ENCODE measurements around the gene PTGIS. TPM values are rescaled to one million over a fixed set of nuclear protein-coding genes. Genes with fewer than 3 reads are reported as not detected.
"Not testable (repeated sequence)": the region's sequence is repeated elsewhere in the genome, so short reads cannot be mapped to it uniquely, and the experiment has no call there.

PTGIS gene
- total and polyA plus RNA-seq, 2 of the 4 experiments (the other 2 are of a cell fraction) = 1.6 to 2.6 TPM

DNA sequence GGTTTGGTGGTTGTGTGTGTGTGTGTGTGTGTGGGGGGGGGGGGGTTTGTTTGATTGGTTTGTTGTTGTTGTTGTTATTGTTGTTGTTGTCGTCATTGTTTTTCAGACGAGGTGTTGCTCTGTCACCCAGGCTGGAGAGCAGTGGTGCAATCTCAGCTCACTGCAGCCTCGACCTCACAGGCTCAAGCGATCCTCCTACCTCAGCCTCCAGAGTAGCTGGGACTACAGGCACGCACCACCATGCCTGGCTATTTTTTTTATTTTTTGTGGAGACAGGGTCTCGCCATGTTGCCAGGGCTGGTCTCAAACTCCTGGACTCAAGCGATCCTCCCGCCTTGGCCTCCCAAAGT, 47.1 kb upstream of the PTGIS start:
- H3K27me3 ChIP-seq (ENCODE audit: control insufficient read depth, insufficient read depth, low read length); H4K8ac ChIP-seq (ENCODE audit: low read depth in 2 of 2, low read length in 2 of 2); H2BK20ac ChIP-seq (ENCODE audit: low read depth, low read length); H2AFZ ChIP-seq (replicated peaks; ENCODE audit: low read length, poor library complexity); H2BK120ac ChIP-seq (ENCODE audit: low read depth, low read length); H3K9ac ChIP-seq (ENCODE audit: low read depth, low read length); H2BK15ac ChIP-seq (ENCODE audit: low read depth, low read length); DNase-seq; H3K18ac ChIP-seq (ENCODE audit: low read depth, low read length); H3K79me1 ChIP-seq (ENCODE audit: low read depth in 1 of 2, low read length in 2 of 2); H4K5ac ChIP-seq (ENCODE audit: low read depth, low read length); H3K23ac ChIP-seq (ENCODE audit: low read depth, low read length); H2AK5ac ChIP-seq (ENCODE audit: low read depth, low read length); ATAC-seq (ENCODE audit: low read depth); H3K56ac ChIP-seq (ENCODE audit: extremely low read depth, insufficient read depth, low read length); H3K4ac ChIP-seq (ENCODE audit: low read depth, low read length); H3K4me1 ChIP-seq (ENCODE audit: control insufficient read depth, insufficient read depth, low read length); H4K91ac ChIP-seq (ENCODE audit: insufficient read depth, low read depth, low read length); H3K27ac ChIP-seq (ENCODE audit: insufficient read depth, low read length); H4K20me1 ChIP-seq (ENCODE audit: insufficient read depth, low read length); H3K9me1 ChIP-seq (ENCODE audit: insufficient read depth, low read length); H3K36me3 ChIP-seq (ENCODE audit: control insufficient read depth, insufficient read depth, low read length); POLR2A ChIA-PET (ENCODE audit: unreplicated experiment); H2AK9ac ChIP-seq (replicated peaks; ENCODE audit: low read depth, low read length, poor library complexity); H2BK5ac ChIP-seq (ENCODE audit: low read depth, low read length, poor library complexity, severe bottlenecking); H3K14ac ChIP-seq (replicated peaks; ENCODE audit: low read depth, low read length); BruUV-seq (replicated peaks); dilution Hi-C loops (cut with HindIII; ENCODE audit: low sequenced_read_pairs, unreplicated experiment); H3K4me2 ChIP-seq (ENCODE audit: low read depth, low read length); H3K4me3 ChIP-seq (ENCODE audit: insufficient read depth, low read depth, low read length); H3K9me3 ChIP-seq (ENCODE audit: control insufficient read depth, insufficient read depth, low read length): not testable (repeated sequence)
- intact Hi-C loops (cut with micrococcal nuclease) (loop anchor here (10.0 kb wide), 1 partner anchor 460 kb away; no protein-coding TSS in a partner anchor), in situ Hi-C loops (cut with MboI; ENCODE audit: low sequenced_read_pairs) (loop anchor here (25.0 kb wide), 1 partner anchor 472 kb away; no protein-coding TSS in a partner anchor)
- WGBS, 2 experiments (ENCODE audit: extremely low coverage in 2 of 2, insufficient read length in 1 of 2) = 83% methylated on average over 1 of the region's 8 CpGs; no CpG with 5 or more reads in 1 of the 2 experiments
- CTCF ChIA-PET = interaction anchor here (1.5 to 2.0 kb wide), 2 partner anchors 231 to 232 kb away, joined by 4 to 7 read pairs; no protein-coding TSS in a partner anchor
